Body of pancreas (tissue), 4 donors: ENCODE measurements around the gene KIAA0040. TPM values are rescaled to one million over a fixed set of nuclear protein-coding genes. Genes with fewer than 3 reads are reported as not detected.

Experiments used
- ATAC-seq: fragments of 150-250 bp; one replicate; pipeline ENCODE4 v1.9.1; 2016
- DNase-seq, 4 donors: peaks; one replicate each; pipeline ENCODE4 v3.0.0-alpha.2; 2019
- H3K27ac ChIP-seq, 4 donors: fragments of 200-600 bp; sonication (generic); 1 replicate in 3 of 4; 2 replicates in 1 of 4; pipeline versions ENCODE4 v1.5.1 to v1.6.1; 2016 to 2019; ENCODE audit warnings: mild to moderate bottlenecking in 1 of 4, mixed read lengths in 1 of 4, moderate library complexity in 1 of 4
- H3K27me3 ChIP-seq, 2 donors: fragments of 200-600 bp; sonication (generic); one replicate each; pipeline ENCODE4 v1.6.0; 2016; ENCODE audit warnings: mild to moderate bottlenecking in 1 of 2
- H3K36me3 ChIP-seq, 2 donors: fragments of 200-600 bp; sonication (generic); replicated peaks in 1 of 2; 2 replicates each; pipeline ENCODE4 v1.5.1; 2016; ENCODE audit warnings: low read depth in 2 of 2; ENCODE audit not compliant: insufficient read depth in 1 of 2
- H3K4me1 ChIP-seq: fragments of 200-600 bp; sonication (generic); one replicate; pipeline ENCODE4 v1.6.0; 2016
- H3K4me3 ChIP-seq, 2 donors: fragments of 200-600 bp; sonication (generic); 1 replicate in 1 of 2; 2 replicates in 1 of 2; pipeline ENCODE4 v1.5.1; 2016 to 2019
- H3K9me3 ChIP-seq, 3 donors: fragments of 200-600 bp; sonication (generic); 1 replicate in 2 of 3; 2 replicates in 1 of 3; pipeline ENCODE4 v1.5.1; 2016
- POLR2A ChIP-seq, 3 donors: fragments of 450-650 bp; IDR thresholded peaks; one replicate each; pipeline ENCODE4 v1.6.1; 2016; ENCODE audit warnings: antibody characterized with exemption in 3 of 3, mild to moderate bottlenecking in 2 of 3
- WGBS, 2 donors: methylation state at CpG; one replicate each; pipeline ENCODE4 v1.1.5; 2017; 5-methylcytosine and 5-hydroxymethylcytosine counted together
- intact Hi-C: fragments of 100-400 bp; cut with DNase I; formaldehyde crosslinking; loops from one replicate; pipeline ENCODE4 v1.15.1; 2023
- total RNA-seq, 2 donors: library from RNA; depleted of rRNA; stranded (reverse); fragments of >200 nt; gene quantifications; one replicate each; pipeline ENCODE4 v1.1.0, GENCODE V29; 2016
- TF ChIP-seq, protein P1 (sequence below), 7 experiments: fragments of 450-650 bp in 4 of 7; fragments of 200-600 bp in 3 of 7; sonication (generic) in 3 of 7; IDR thresholded peaks; one replicate each; pipeline ENCODE4 v1.5.1; 2016 to 2019; ENCODE audit warnings: antibody characterized with exemption in 7 of 7

Gene KIAA0040
- total RNA-seq, 2 donors from 2014 or later, result 10.1 to 29.7 TPM

DNA sequence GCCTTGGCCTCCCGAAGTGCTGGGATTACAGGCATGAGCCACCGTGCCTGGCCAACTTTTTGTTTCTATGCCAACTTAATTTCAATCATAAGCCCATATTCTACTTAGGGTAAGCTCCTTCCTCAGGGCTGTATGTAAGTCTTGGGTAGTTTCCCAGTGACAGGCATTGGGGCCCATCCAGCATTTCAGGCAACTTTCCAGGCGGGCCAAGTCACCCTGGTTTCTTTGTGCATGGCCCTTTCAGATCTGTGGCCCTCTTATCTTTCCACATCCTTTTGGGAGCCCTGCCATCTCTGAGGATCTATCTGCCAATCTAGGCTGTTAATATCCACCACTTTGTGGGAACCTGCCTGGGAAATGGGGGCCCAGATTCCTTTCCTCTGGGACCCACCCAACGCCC, 66.2 kb downstream of the KIAA0040 start:
- Histone ChIP-seq H3K4me3 (no peak overlapping the region), H3K36me3 (no peaks in the 10 kb centered on the region), H3K27ac (no peak overlapping the region), H3K4me1 (no peaks in the 10 kb centered on the region), H3K27me3 (no peaks in the 10 kb centered on the region), H3K9me3 (no peaks in the 10 kb centered on the region)
- intact Hi-C loops, result no loop called here
- ATAC-seq (no peak), DNase-seq (no peak)
- WGBS, 2 donors, result 61 to 67% methylated on average over 4 of the region's 4 CpGs
- no peak for TF ChIP-seq POLR2A (IDR thresholded peaks at IDR 0.05)
- TF ChIP-seq, protein P1, sequence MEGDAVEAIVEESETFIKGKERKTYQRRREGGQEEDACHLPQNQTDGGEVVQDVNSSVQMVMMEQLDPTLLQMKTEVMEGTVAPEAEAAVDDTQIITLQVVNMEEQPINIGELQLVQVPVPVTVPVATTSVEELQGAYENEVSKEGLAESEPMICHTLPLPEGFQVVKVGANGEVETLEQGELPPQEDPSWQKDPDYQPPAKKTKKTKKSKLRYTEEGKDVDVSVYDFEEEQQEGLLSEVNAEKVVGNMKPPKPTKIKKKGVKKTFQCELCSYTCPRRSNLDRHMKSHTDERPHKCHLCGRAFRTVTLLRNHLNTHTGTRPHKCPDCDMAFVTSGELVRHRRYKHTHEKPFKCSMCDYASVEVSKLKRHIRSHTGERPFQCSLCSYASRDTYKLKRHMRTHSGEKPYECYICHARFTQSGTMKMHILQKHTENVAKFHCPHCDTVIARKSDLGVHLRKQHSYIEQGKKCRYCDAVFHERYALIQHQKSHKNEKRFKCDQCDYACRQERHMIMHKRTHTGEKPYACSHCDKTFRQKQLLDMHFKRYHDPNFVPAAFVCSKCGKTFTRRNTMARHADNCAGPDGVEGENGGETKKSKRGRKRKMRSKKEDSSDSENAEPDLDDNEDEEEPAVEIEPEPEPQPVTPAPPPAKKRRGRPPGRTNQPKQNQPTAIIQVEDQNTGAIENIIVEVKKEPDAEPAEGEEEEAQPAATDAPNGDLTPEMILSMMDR (IDR thresholded peaks at IDR 0.05), result no peak

DNA sequence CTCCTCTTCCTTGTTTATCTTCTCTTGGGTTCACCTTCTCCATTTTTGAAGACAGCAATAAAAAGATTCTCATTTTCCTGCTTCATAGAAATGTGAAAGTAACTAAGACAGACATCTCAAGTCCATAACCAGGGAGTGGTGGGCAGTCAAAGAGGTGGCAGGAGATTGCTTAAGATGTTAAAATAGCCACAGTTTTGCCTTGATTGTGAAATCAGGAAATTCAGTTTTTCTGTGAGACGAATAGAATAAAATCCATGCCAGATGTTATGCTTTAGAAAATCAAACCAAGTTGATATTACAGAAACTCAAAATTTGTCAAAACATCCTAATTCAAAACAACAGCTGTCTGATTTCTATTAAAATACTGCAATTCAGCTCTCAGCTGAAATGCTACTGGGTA, 67.7 kb downstream of the KIAA0040 start:
- TF ChIP-seq POLR2A (IDR thresholded peaks at IDR 0.05), result no peak
- TF ChIP-seq, protein P1 (IDR thresholded peaks at IDR 0.05), result no peak
- Histone ChIP-seq H3K27me3 (no peaks in the 10 kb centered on the region), H3K27ac (no peak overlapping the region), H3K4me3 (no peak overlapping the region), H3K36me3 (no peaks in the 10 kb centered on the region), H3K4me1 (no peaks in the 10 kb centered on the region), H3K9me3 (no peaks in the 10 kb centered on the region)
- intact Hi-C loops, result no loop called here
- WGBS, 2 donors, result 38 to 48% methylated on average over 1 of the region's 1 CpG
- ATAC-seq, result no peak
- no peak for DNase-seq

DNA sequence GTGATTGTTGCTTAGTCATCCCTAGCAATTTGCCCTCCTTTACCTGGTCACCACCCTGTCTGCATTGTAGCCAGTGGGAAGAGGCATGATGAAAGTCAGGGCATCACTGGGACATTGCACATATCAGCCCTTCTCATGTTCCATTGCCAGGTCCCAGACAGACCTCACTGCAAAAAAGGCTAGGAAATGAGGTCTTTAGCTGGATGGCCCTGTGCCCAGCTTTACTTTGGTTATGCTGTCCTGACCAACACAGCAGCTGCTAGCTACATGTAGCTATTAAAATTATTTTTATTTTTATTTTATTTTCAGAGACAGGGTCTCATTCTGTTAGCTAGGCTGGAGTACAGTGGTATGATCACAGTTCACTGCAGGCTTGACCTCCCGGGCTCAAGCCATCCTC, 72.1 kb downstream of the KIAA0040 start:
- H3K4me1 ChIP-seq, result no peaks in the 10 kb centered on the region
- intact Hi-C loops, result no loop called here
- WGBS, 2 donors, result 89 to 95% methylated on average over 1 of the region's 1 CpG

DNA sequence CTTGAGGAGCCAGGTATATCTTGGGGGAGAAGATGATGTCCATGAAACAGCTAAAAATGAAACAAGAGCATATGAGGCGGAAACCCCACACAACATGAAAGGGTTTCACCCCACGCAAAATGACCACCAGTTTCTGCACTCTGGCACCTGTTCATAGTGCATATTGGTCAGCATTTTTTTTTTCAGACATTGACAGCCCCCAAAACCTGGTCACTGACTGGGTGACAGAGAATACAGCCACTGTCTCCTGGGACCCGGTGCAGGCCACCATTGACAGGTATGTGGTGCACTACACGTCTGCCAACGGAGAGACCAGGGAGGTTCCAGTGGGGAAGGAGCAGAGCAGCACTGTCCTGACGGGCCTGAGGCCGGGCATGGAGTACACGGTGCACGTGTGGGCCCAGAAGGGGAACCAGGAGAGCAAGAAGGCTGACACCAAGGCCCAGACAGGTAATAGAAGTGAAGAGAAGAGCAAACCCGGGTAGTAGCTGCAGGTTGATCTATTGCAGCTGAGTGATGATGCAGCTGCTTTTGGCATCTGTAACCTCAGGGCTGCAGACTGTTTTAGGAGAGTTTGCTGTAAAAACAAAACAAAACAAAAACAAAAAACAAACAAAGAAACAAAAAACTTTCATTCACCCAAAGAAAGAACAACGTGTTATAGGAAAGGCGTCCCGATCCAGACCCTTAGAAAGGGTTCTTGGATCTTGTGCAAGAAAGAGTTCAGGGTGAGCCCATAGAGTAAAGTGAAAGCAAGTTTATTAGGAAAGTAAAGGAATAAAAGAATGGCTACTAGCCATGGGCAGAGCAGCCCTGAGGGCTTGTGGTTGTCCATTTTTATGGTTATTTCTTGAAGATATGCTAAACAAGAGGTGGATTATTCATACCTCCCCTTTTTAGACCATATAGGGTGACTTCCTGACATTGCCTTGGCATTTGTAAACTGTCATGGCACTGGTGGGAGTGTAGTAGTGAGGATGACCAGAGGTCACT, 73.9 kb downstream of the KIAA0040 start:
- no peak for ATAC-seq
- TF ChIP-seq, protein P1 (IDR thresholded peaks at IDR 0.05), result no peak
- no peak for TF ChIP-seq POLR2A (IDR thresholded peaks at IDR 0.05)
- 81 to 88% methylated on average over 13 of the region's 13 CpGs for WGBS, 2 donors
- Histone ChIP-seq H3K4me1 (no peaks in the 10 kb centered on the region), H3K27ac (no peak overlapping the region), H3K9me3 (no peaks in the 10 kb centered on the region), H3K27me3 (no peaks in the 10 kb centered on the region), H3K4me3 (no peak overlapping the region), H3K36me3 (no peaks in the 10 kb centered on the region)
- intact Hi-C loops, result loop anchor here (5.0 kb wide), 1 partner anchor 81 kb away; no protein-coding TSS in a partner anchor
- DNase-seq, result no peak

More for the DNA sequence above, 72.1 kb downstream of the KIAA0040 start:
- no peaks in the 10 kb centered on the region for H3K36me3 ChIP-seq
- no peaks in the 10 kb centered on the region for H3K9me3 ChIP-seq
- TF ChIP-seq, protein P1 (IDR thresholded peaks at IDR 0.05), result no peak
- no peak for TF ChIP-seq POLR2A (IDR thresholded peaks at IDR 0.05)
- H3K27ac ChIP-seq, result no peak overlapping the region
- no peaks in the 10 kb centered on the region for H3K27me3 ChIP-seq
- no peak overlapping the region for H3K4me3 ChIP-seq
- ATAC-seq, result no peak
- DNase-seq, result no peak
